ENCODE measurements around the gene TMEM184A. TPM values are rescaled to one million over a fixed set of nuclear protein-coding genes. Genes with fewer than 3 reads are reported as not detected.

Gene TMEM184A
- total RNA-seq, 4 donors from 2014 or later, result 0.23 to 0.42 TPM; not detected in 2

DNA sequence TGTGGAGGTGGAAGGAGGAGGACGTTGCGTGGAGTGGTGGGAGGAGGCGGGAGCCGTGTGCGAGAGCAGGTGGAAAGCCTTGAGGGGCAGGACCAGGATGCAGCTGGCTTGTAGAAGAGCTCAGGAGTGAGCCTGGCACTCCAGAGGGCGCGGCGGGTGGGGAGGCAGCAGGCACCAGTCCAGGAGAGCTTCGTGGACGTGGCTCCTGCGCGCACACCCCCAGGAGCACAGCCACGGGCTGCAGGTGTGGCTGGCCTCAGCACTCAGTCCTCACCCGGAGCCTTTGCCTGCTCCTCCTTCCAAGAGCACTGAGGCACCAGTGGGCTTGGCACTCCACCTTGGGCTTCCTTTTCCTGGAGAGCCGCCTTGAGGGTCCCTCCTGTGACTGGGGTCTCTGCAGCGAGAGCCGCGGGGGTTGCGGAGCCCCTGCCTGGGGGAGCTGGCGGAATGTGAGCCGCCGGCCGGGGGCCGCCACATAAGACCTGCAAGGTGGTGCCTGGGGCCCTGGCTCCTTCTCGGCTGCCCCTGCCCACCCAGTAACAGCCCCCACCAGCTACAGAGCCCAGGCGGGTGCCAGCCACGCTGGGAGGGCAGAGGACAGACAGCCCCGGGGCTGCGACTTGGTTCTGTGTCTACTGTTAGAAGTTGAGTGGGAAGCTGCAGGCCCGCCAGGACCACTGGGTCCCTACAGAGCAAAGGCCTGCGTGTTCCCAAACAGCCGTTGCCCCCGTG is 14.4 kb downstream of the TMEM184A start:
- Histone ChIP-seq H3K27me3 (no peaks in the 10 kb centered on the region), H3K36me3 (peaks cover 35 to 66% (median 63%) of the 10 kb centered on the region in 4 donors), H3K27ac (replicated peaks in 1 of 4) (no peak overlapping the region), H3K4me1 (peaks cover 24 to 37% (median 27%) of the 10 kb centered on the region in 4 donors), H3K4me3 (no peak overlapping the region), H3K9me3 (no peaks in the 10 kb centered on the region)
- 89% methylated on average over 20 of the region's 33 CpGs for WGBS
- TF ChIP-seq, protein P1, sequence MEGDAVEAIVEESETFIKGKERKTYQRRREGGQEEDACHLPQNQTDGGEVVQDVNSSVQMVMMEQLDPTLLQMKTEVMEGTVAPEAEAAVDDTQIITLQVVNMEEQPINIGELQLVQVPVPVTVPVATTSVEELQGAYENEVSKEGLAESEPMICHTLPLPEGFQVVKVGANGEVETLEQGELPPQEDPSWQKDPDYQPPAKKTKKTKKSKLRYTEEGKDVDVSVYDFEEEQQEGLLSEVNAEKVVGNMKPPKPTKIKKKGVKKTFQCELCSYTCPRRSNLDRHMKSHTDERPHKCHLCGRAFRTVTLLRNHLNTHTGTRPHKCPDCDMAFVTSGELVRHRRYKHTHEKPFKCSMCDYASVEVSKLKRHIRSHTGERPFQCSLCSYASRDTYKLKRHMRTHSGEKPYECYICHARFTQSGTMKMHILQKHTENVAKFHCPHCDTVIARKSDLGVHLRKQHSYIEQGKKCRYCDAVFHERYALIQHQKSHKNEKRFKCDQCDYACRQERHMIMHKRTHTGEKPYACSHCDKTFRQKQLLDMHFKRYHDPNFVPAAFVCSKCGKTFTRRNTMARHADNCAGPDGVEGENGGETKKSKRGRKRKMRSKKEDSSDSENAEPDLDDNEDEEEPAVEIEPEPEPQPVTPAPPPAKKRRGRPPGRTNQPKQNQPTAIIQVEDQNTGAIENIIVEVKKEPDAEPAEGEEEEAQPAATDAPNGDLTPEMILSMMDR (IDR thresholded peaks at IDR 0.05), result no peak
- TF ChIP-seq POLR2AphosphoS5 (IDR thresholded peaks at IDR 0.05) (no peak), EP300 (IDR thresholded peaks at IDR 0.05) (no peak), POLR2A (IDR thresholded peaks at IDR 0.05; ENCODE audit: low read depth) (no peak)
- DNase-seq (ENCODE audit: extremely low spot score), result no peak
- intact Hi-C loops (cut with DNase I), result no loop called here

DNA sequence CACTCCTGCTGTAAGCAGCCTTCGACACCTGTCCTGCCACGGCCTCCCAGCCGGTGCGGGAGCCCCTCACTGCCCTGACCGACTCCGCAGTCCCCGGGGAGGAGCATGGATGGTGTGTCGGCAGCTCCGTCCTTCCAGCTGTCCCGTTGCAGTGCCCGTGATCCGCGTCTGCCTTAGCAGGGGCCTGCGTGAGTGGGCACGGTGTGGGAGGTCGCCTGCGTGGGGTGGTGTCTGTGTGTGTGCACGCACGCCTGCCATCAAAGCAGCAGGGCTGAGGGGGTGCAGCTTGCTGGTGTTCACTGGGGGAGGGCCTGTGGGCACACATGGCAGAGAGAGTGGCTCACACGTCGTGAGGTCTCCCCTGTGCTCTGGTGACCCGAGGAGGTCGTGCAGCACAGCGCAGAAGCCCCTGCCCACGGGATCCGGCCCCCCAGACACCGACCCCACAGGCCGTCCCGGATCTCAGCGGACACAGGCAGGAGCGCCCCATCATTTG is 15.2 kb downstream of the TMEM184A start:
- TF ChIP-seq POLR2A (IDR thresholded peaks at IDR 0.05; ENCODE audit: low read depth), result no peak
- no peak for TF ChIP-seq POLR2AphosphoS5 (IDR thresholded peaks at IDR 0.05)
- TF ChIP-seq, protein P1 (IDR thresholded peaks at IDR 0.05), result no peak
- no peak for TF ChIP-seq EP300 (IDR thresholded peaks at IDR 0.05)
- Histone ChIP-seq H3K4me3 (no peak overlapping the region), H3K27me3 (no peaks in the 10 kb centered on the region), H3K9me3 (no peaks in the 10 kb centered on the region), H3K27ac (replicated peaks in 1 of 4) (no peak overlapping the region), H3K4me1 (peaks cover 28 to 41% (median 35%) of the 10 kb centered on the region in 4 donors), H3K36me3 (peaks cover 35 to 71% (median 64%) of the 10 kb centered on the region in 4 donors)
- DNase-seq (ENCODE audit: extremely low spot score), result no peak
- WGBS, result 87% methylated on average over 22 of the region's 31 CpGs
- intact Hi-C loops (cut with DNase I), result no loop called here

DNA sequence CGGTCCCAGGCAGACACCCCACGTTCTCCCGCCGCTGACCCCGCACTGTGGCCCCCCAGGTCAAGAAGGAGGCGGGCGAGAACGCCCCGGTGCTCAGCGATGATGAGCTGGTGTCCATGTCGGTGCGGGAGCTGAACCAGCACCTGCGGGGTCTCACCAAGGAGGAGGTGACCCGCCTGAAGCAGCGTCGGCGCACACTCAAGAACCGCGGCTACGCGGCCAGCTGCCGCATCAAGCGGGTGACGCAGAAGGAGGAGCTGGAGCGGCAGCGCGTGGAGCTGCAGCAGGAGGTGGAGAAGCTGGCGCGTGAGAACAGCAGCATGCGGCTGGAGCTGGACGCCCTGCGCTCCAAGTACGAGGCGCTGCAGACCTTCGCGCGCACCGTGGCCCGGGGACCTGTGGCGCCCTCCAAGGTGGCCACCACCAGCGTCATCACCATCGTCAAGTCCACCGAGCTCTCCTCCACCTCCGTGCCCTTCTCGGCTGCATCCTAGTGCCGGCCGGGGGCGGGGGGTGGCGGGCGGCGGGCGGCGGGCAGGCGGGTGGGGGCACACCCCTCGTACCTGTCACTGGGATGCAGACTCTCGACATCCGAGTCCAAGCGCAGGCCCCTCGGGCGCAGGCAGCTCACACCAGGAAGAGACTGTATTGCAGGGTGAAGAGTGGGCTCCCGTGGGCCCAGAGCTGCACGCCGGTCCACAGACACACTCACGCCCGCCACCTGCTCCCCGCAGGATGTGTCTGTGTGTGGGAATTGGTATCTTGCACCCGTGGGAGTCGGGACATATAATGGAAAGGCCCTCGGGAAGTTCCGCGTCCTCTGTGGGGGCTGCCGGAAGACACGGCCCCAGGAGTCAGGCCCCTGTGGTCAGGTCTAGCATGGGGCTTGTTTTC is 15.9 kb downstream of the TMEM184A start:
- Histone ChIP-seq H3K9me3 (no peaks in the 10 kb centered on the region), H3K4me3 (no peak overlapping the region), H3K27ac (replicated peaks in 1 of 4) (peak overlapping the region in 2 of 4 donors; percentile 97 to 99), H3K36me3 (peaks cover 35 to 77% (median 67%) of the 10 kb centered on the region in 4 donors), H3K27me3 (no peaks in the 10 kb centered on the region), H3K4me1 (peaks cover 29 to 44% (median 39%) of the 10 kb centered on the region in 4 donors)
- WGBS, result 98% methylated on average over 25 of the region's 73 CpGs
- TF ChIP-seq, protein P1 (IDR thresholded peaks at IDR 0.05), result no peak
- TF ChIP-seq POLR2AphosphoS5 (IDR thresholded peaks at IDR 0.05), result no peak
- no peak for TF ChIP-seq POLR2A (IDR thresholded peaks at IDR 0.05; ENCODE audit: low read depth)
- TF ChIP-seq EP300 (IDR thresholded peaks at IDR 0.05), result no peak
- intact Hi-C loops (cut with DNase I), result no loop called here
- DNase-seq (ENCODE audit: extremely low spot score), result no peak

DNA sequence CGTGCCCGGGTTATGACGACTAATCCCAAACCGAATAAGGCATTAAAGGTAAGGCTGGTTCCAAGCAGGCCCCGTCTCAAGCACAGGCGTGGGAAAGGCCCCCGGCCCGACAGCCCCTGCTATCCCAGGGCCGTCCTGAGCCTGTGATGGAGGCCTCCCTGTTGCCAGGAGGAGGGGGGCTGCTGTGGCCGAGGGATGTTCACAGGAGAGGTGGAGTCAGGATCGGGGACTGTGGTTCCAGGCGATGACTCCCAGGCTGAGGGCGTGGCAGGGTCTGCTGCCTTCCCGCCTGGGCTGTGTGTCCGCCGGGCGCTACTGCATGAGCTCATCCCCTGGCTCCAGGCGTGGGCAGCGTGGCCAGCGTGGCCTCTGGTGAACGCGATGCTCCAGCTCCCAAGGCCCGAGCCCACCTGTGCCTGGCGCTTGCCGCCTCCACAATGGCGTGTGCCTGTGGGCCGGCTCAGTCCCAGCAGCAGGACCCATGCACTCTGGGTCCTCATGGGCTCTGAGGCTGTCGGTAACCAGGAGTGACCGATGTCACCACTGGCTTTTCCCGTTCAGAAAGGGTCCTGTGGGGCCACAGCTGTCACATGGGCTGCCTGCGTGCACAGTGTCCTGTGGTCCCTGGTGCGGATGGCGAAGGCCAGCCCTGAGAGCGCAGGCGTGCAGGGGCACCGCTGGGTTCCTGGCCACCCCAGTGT is 16.7 kb downstream of the TMEM184A start:
- Histone ChIP-seq H3K4me1 (peaks cover 33 to 50% (median 45%) of the 10 kb centered on the region in 4 donors), H3K27me3 (no peaks in the 10 kb centered on the region), H3K9me3 (no peaks in the 10 kb centered on the region), H3K36me3 (peaks cover 35 to 70% (median 59%) of the 10 kb centered on the region in 4 donors), H3K27ac (replicated peaks in 1 of 4) (peak overlapping the region; percentile 97 to 99 (median 97)), H3K4me3 (peak overlapping the region in 1 of 4 donors; percentile 67)
- WGBS, result 79% methylated on average over 26 of the region's 36 CpGs
- TF ChIP-seq POLR2AphosphoS5 (IDR thresholded peaks at IDR 0.05) (no peak), EP300 (IDR thresholded peaks at IDR 0.05) (no peak), POLR2A (IDR thresholded peaks at IDR 0.05; ENCODE audit: low read depth) (no peak)
- TF ChIP-seq, protein P1 (IDR thresholded peaks at IDR 0.05), result no peak
- no peak for DNase-seq (ENCODE audit: extremely low spot score)
- intact Hi-C loops (cut with DNase I), result no loop called here

Data from esophagus muscularis mucosa (tissue), 4 donors.